ENCODE results near the gene SPDEF. TPM values are rescaled to one million over a fixed set of nuclear protein-coding genes. Genes with fewer than 3 reads are reported as not detected.

Gene SPDEF
- total and polyA plus RNA-seq, 2 of the 13 experiments (the other 11 are each of a cell fraction or from before 2014, with no cell fraction given) = not detected

GRCh38 chr6:34511915-34512737 lies 44.0 kb downstream of the SPDEF start:
- Histone ChIP-seq H3K4me1 (ENCODE audit: insufficient read depth, low read length) (no peaks in the 10 kb centered on the region), H3K9me3 (ENCODE audit: low read length) (no peaks in the 10 kb centered on the region), H2AFZ (ENCODE audit: low read length) (no peak overlapping the region), H4K20me1 (ENCODE audit: insufficient read depth, low read length) (no peaks in the 10 kb centered on the region), H3K27ac (ENCODE audit: extremely low read length, insufficient read depth, low read length) (no peak overlapping the region), H3K79me2 (ENCODE audit: insufficient read depth, low read length) (no peaks in the 10 kb centered on the region), H3K27me3 (ENCODE audit: control insufficient read depth in 1 of 2, insufficient read depth in 2 of 2, low read length in 2 of 2) (peaks cover 3 to 42% of the 10 kb centered on the region in 2 experiments; a peak in 4 of 5 replicates), H3K4me3 (replicated peaks in 1 of 3; ENCODE audit: insufficient read depth in 1 of 3, low read depth in 2 of 3, low read length in 3 of 3) (no peak overlapping the region), H3K9ac (ENCODE audit: insufficient read depth, low read depth, low read length) (no peak overlapping the region), H3K36me3 (replicated peaks in 1 of 2; ENCODE audit: control insufficient read depth in 1 of 2, insufficient read depth in 2 of 2, low read length in 2 of 2) (no peaks in the 10 kb centered on the region), H3K4me2 (ENCODE audit: low read depth, low read length) (no peak overlapping the region)
- ATAC-seq (peak; percentile 16; the same call in 1 of the 3 replicates), FAIRE-seq (no peak), DNase-seq (ENCODE audit: low spot score) (no peak)
- WGBS (ENCODE audit: low lambda C conversion rate) = 41% methylated on average over 10 of the region's 12 CpGs
- ChIA-PET CTCF (ENCODE audit: low intra/inter-chr PET ratio, low total read pairs) (no interaction called here), POLR2A (no interaction called here)
- intact Hi-C loops (cut with micrococcal nuclease; ENCODE audit: unreplicated experiment) (no loop called here), in situ Hi-C loops (cut with HindIII; ENCODE audit: extremely low pct_ligation_motif_present, low pct_unique_long_range_greater_than_20kb) (no loop called here)
- BruUV-seq (replicated peaks) = no TSS peak
- TF ChIP-seq MED13 (CRISPR knock-in tag; IDR thresholded peaks at IDR 0.05) (no peak), BCL6 (CRISPR knock-in tag; IDR thresholded peaks at IDR 0.05) (0 out of 2 replicates have a peak, but pooled peaks have one; percentile 36)

DNA sequence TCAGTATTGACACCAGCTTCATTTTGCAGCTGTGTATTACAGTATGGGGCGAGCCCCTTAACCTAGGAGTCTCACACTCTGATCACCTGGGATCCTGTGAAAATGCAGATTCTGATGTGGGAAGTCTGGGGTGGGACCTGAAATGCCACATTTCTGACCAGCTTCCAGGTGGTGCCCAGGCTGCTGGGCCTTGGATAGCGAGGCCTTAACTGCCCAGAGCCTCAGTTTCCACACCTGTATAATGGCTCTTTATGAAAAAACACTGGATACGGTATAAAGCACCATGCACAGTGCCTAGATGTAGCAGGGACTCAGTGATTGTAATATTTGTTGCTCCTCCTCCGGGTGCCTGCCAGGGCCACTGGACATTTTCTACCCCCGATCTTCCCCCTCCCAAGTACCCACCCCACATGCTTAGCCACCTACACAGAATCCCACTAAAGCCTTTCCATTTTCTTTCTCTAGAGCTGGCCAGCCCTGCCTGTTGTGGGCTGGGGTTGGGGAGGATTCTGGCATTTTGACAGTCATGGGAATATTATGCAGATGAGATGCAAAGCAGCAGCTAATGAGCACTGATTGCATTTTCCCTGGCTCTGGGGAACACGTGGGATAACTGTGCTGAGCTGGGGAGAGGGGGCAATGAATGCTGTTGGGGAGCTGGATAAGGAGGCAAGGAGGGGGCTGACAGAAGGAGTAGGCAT lies 44.8 kb downstream of the SPDEF start:
- in situ Hi-C loops (cut with HindIII; ENCODE audit: extremely low pct_ligation_motif_present, low pct_unique_long_range_greater_than_20kb) = no loop called here
- POLR2A ChIA-PET = no interaction called here

More for the DNA sequence above, 44.8 kb downstream of the SPDEF start:
- no TSS peak for BruUV-seq (replicated peaks)
- ATAC-seq = no peak
- Histone ChIP-seq H2AFZ (ENCODE audit: low read length) (no peak overlapping the region), H3K4me1 (ENCODE audit: insufficient read depth, low read length) (no peaks in the 10 kb centered on the region), H3K36me3 (replicated peaks in 1 of 2; ENCODE audit: control insufficient read depth in 1 of 2, insufficient read depth in 2 of 2, low read length in 2 of 2) (no peaks in the 10 kb centered on the region), H3K79me2 (ENCODE audit: insufficient read depth, low read length) (no peaks in the 10 kb centered on the region), H3K9ac (ENCODE audit: insufficient read depth, low read depth, low read length) (no peak overlapping the region), H3K9me3 (ENCODE audit: low read length) (no peaks in the 10 kb centered on the region), H4K20me1 (ENCODE audit: insufficient read depth, low read length) (no peaks in the 10 kb centered on the region), H3K4me2 (ENCODE audit: low read depth, low read length) (no peak overlapping the region), H3K27me3 (ENCODE audit: control insufficient read depth in 1 of 2, insufficient read depth in 2 of 2, low read length in 2 of 2) (peaks cover 3 to 34% of the 10 kb centered on the region in 2 experiments; a peak in 3 of 5 replicates), H3K27ac (ENCODE audit: extremely low read length, insufficient read depth, low read length) (no peak overlapping the region), H3K4me3 (replicated peaks in 1 of 3; ENCODE audit: insufficient read depth in 1 of 3, low read depth in 2 of 3, low read length in 3 of 3) (no peak overlapping the region)
- no peak for DNase-seq (ENCODE audit: low spot score)
- no peak for FAIRE-seq
- WGBS (ENCODE audit: low lambda C conversion rate) = 28% methylated on average over 5 of the region's 6 CpGs
- CTCF ChIA-PET (ENCODE audit: low intra/inter-chr PET ratio, low total read pairs) = no interaction called here
- TF ChIP-seq ZNF75D (CRISPR knock-in tag; IDR thresholded peaks at IDR 0.05; ENCODE audit: borderline replicate concordance) = no peak
- TF ChIP-seq ZNF629 (CRISPR knock-in tag; conservative IDR thresholded peaks at IDR 0.05) = peak; percentile 53
- intact Hi-C loops (cut with micrococcal nuclease; ENCODE audit: unreplicated experiment) = no loop called here

Data from HepG2 (cell line).